Measurements from ENCODE around the gene GRN. TPM values are rescaled to one million over a fixed set of nuclear protein-coding genes. Genes with fewer than 3 reads are reported as not detected.
"Not testable (repeated sequence)": the region's sequence is repeated elsewhere in the genome, so short reads cannot be mapped to it uniquely, and the experiment has no call there.

Gene GRN
- total RNA-seq, 1 experiment from 2014 or later, result 197 TPM

- no peak for DNase-seq (ENCODE audit: low read depth, low spot score)
- in situ Hi-C loops (cut with HindIII; ENCODE audit: low pct_unique_long_range_greater_than_20kb, low sequenced_read_pairs), result no loop called here
Observed at GRCh38 chr17:44387804-44388203, 42.7 kb downstream of the GRN start.

GRCh38 chr17:44389281-44389680 is 44.2 kb downstream of the GRN start, which contains the start of gene ITGA2B:
ITGA2B (minus strand) TSS chr17:44389649; CDS start chr17:44389473, 176 bp downstream.
- in situ Hi-C loops (cut with HindIII; ENCODE audit: low pct_unique_long_range_greater_than_20kb, low sequenced_read_pairs), result no loop called here
- DNase-seq (ENCODE audit: low read depth, low spot score), result no peak

- no peak for DNase-seq (ENCODE audit: low read depth, low spot score)
- in situ Hi-C loops (cut with HindIII; ENCODE audit: low pct_unique_long_range_greater_than_20kb, low sequenced_read_pairs), result no loop called here
Observed at GRCh38 chr17:44389723-44390202, 44.7 kb downstream of the GRN start.

GRCh38 chr17:44390250-44390870 is 45.3 kb downstream of the GRN start:
- in situ Hi-C loops (cut with HindIII; ENCODE audit: low pct_unique_long_range_greater_than_20kb, low sequenced_read_pairs), result no loop called here
- no peak for DNase-seq (ENCODE audit: low read depth, low spot score)

GRCh38 chr17:44394112-44394511 is 49.0 kb downstream of the GRN start:
- in situ Hi-C loops (cut with HindIII; ENCODE audit: low pct_unique_long_range_greater_than_20kb, low sequenced_read_pairs), result not testable (repeated sequence)

GRCh38 chr17:44394833-44395232 is 49.7 kb downstream of the GRN start:
- in situ Hi-C loops (cut with HindIII; ENCODE audit: low pct_unique_long_range_greater_than_20kb, low sequenced_read_pairs), result no loop called here
- no peak for DNase-seq (ENCODE audit: low read depth, low spot score)

More at GRCh38 chr17:44394112-44394511, 49.0 kb downstream of the GRN start:
- DNase-seq (ENCODE audit: low read depth, low spot score), result not testable (repeated sequence)

GRCh38 chr17:44396946-44397345 is 51.8 kb downstream of the GRN start:
- in situ Hi-C loops (cut with HindIII; ENCODE audit: low pct_unique_long_range_greater_than_20kb, low sequenced_read_pairs), result no loop called here
- DNase-seq (ENCODE audit: low read depth, low spot score), result no peak

GRCh38 chr17:44397479-44398440 is 52.7 kb downstream of the GRN start:
- in situ Hi-C loops (cut with HindIII; ENCODE audit: low pct_unique_long_range_greater_than_20kb, low sequenced_read_pairs), result no loop called here

GRCh38 chr17:44398692-44399691 is 53.9 kb downstream of the GRN start:
- in situ Hi-C loops (cut with HindIII; ENCODE audit: low pct_unique_long_range_greater_than_20kb, low sequenced_read_pairs), result no loop called here
- no peak for DNase-seq (ENCODE audit: low read depth, low spot score)

More at GRCh38 chr17:44397479-44398440, 52.7 kb downstream of the GRN start:
- no peak for DNase-seq (ENCODE audit: low read depth, low spot score)

- in situ Hi-C loops (cut with HindIII; ENCODE audit: low pct_unique_long_range_greater_than_20kb, low sequenced_read_pairs), result no loop called here
- DNase-seq (ENCODE audit: low read depth, low spot score), result peak; percentile 51
Observed at GRCh38 chr17:44400226-44400847, 55.2 kb downstream of the GRN start.

Small RNA genes lying within 50 kb of the gene (small RNA-seq; reads per million reads assigned to genes)
- gene RF00012 (0 to 0.12 reads per million in 2 experiments), gene RNU6-453P (0 reads per million in 2 experiments)

Other genes with a start within 250 kb of the GRN start
- 30.6 and 33.7 TPM in 2 replicates for gene HDAC5, start 221.7 kb upstream of the GRN start, total RNA-seq (2014; rRNA removed; shearing (Covaris generic))
- 3.2 and 4.2 TPM in 2 replicates for gene HROB, start 203.4 kb upstream of the GRN start, total RNA-seq (2014; rRNA removed; shearing (Covaris generic))
- not detected in 2 replicates for gene ASB16, start 174.6 kb upstream of the GRN start, total RNA-seq (2014; rRNA removed; shearing (Covaris generic))
- gene TMUB2, start 158.3 kb upstream of the GRN start, total RNA-seq (2014; rRNA removed; shearing (Covaris generic)), result 25.7 and 27.0 TPM in 2 replicates
- gene ATXN7L3, start 145.4 kb upstream of the GRN start, total RNA-seq (2014; rRNA removed; shearing (Covaris generic)), result 28.8 and 29.9 TPM in 2 replicates
- 52.9 and 59.1 TPM in 2 replicates for gene UBTF, start 125.6 kb upstream of the GRN start, total RNA-seq (2014; rRNA removed; shearing (Covaris generic))
- 0.05 TPM in 1 of 2 replicates, not detected in the other for gene SLC4A1, start 77.2 kb upstream of the GRN start, total RNA-seq (2014; rRNA removed; shearing (Covaris generic))
- gene RUNDC3A, start 36.7 kb upstream of the GRN start, total RNA-seq (2014; rRNA removed; shearing (Covaris generic)), result 0.50 and 0.67 TPM in 2 replicates
- gene SLC25A39, start 20.5 kb upstream of the GRN start, total RNA-seq (2014; rRNA removed; shearing (Covaris generic)), result 121 and 134 TPM in 2 replicates
- gene FAM171A2, start 18.6 kb downstream of the GRN start, total RNA-seq (2014; rRNA removed; shearing (Covaris generic)), result 5.0 and 5.3 TPM in 2 replicates
- 0.43 TPM in 1 of 2 replicates, not detected in the other for gene ITGA2B, start 44.3 kb downstream of the GRN start, total RNA-seq (2014; rRNA removed; shearing (Covaris generic))
- gene GPATCH8, start 158.1 kb downstream of the GRN start, total RNA-seq (2014; rRNA removed; shearing (Covaris generic)), result 12.0 and 12.3 TPM in 2 replicates
- gene FZD2, start 212.2 kb downstream of the GRN start, total RNA-seq (2014; rRNA removed; shearing (Covaris generic)), result 0.55 TPM in 1 of 2 replicates, not detected in the other

Data from SK-MEL-5 (cell line).